GM21737 (cell line): Measurements from ENCODE around the gene RTP2.
"Not testable (repeated sequence)": the region's sequence is repeated elsewhere in the genome, so short reads cannot be mapped to it uniquely, and the experiment has no call there.

ENCODE experiments used
- ATAC-seq: cut with Tn5 transposase; IDR thresholded peaks from one replicate; pipeline ENCODE4 v1.9.1; 2021; ENCODE audit warnings: mild to moderate bottlenecking, moderate library complexity; ENCODE audit not compliant: unreplicated experiment

Gene RTP2

DNA sequence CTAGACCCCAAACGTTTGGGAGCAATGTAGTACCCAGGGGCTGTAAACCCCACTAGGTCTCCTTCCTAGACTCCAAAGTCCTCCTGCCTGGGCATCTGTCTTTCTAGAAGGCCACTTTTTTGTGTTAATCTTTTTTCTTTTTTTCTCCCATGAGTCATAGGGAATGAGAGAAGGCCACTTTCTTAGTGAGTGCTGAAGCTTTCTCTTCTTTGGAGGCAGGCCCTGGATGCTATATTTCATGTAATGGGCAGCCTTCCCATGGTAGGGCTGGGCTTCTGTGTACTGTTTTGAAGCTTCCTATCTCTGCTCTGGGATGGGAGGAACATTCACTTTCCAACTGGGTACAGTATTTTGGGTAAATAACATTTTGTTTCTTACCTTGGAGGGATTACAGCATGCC lies 15.2 kb upstream of the RTP2 start:
- no peak for ATAC-seq

DNA sequence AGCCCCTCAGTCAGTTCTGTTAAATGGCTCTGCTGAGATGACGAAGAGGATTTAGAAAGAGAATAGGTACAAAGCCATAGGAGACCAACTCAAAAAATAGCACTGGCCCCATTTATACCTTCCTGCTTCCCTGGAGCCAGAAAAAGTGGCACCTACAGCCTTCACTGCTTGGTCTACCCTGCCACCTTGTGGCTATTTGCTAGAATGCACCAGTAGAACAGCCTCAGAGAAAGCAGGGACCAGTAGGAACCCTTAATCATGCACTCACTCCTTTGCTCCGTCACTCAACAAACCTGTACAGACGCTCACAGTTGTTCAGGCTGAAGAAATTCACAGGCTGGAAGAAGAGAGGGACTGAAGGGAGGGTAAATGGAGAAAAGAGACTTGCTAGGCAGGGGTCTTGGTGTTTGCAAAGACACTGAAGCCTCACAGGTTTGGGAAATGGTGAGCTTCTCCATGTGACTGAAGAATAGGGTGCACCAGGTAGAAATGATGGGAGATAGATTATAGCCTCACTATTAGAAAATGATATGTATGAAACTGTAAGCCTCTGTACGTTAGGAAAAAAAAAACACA lies 12.1 kb upstream of the RTP2 start:
- peak; percentile 88 for ATAC-seq

DNA sequence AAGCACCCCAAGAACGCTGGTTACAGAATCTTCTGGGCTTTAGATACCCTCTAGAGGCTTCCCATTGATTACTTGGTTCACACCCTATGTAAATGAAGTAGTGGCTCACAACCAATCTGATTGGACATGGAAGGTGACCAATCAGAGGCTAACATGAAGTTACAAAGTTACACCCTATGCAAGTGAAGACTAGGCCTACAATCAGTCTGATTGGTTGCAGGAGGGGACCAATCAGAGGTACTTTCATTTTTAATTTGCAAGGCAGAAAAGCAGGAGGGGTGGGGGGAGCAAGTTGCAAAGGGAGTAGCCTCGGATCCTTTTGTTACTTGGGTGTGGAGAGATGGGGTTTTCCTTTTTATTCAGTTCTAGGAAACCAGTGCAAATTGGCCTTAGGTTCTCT lies 11.1 kb upstream of the RTP2 start:
- ATAC-seq: no peak

DNA sequence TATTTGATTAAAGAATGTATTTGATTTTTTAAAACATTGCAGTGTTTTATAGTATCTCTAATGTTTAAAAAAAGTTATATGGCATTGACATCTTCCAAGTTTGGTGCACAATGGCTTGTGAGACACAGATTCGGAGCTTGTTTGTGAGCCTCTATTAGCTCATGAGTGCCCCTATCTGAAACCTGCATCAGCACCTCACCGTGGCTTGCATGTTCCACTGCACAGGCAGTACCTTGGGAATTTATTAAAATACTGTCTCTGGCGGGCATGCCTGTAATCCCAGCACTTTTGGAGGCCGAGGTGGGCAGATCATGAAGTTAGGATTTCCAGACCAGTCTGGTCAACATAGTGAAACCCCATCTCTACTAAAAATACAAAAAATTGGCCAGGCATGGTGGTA lies 6.8 kb upstream of the RTP2 start:
- no peak for ATAC-seq

DNA sequence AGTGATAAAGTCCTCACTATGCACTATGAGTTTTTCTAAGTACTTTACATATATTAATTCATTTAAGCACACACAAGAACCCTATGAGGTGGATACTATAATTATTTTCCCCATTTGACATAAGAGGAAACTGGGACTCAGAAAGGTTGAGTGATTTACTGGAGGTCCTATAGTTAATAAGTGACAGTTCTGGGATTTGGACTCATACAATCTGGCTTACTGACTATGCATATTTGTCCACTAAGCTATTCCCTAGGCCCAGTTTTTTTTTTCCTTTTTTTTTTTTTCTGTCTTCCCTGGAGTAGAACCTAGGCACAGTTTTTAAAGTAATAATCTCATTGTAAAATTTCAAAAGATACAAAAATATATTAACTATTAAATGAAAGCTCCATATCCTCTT lies 6.3 kb upstream of the RTP2 start:
- ATAC-seq: no peak

DNA sequence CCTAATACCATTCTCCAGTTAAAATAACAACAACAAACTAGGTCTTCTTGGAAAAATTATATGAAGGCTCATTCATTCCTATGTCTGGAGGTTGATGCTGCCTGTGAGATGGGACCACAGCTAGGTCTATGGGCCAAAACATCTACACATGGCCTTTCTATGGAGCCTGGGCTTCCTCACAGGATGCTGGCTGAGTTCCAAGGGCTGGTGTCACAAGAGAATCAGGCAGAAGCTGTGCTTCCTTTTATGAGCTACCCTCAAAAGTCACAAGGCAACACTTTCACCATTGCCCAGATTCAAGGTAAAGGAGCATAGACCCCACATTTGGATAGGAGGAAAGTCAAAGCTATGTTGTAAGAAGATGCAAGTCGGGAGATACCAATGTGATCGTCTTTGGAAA lies 4.6 kb upstream of the RTP2 start:
- no peak for ATAC-seq

GRCh38 chr3:187705164-187705563 lies 2.8 kb upstream of the RTP2 start:
- ATAC-seq: no peak

- no peak for ATAC-seq
Measured at GRCh38 chr3:187700249-187700648, 2.1 kb downstream of the RTP2 start.

- ATAC-seq: no peak
Measured at GRCh38 chr3:187698499-187699399, 3.6 kb downstream of the RTP2 start.

GRCh38 chr3:187696021-187696420 lies 6.3 kb downstream of the RTP2 start:
- ATAC-seq: no peak

GRCh38 chr3:187695449-187695848 lies 6.9 kb downstream of the RTP2 start:
- no peak for ATAC-seq

DNA sequence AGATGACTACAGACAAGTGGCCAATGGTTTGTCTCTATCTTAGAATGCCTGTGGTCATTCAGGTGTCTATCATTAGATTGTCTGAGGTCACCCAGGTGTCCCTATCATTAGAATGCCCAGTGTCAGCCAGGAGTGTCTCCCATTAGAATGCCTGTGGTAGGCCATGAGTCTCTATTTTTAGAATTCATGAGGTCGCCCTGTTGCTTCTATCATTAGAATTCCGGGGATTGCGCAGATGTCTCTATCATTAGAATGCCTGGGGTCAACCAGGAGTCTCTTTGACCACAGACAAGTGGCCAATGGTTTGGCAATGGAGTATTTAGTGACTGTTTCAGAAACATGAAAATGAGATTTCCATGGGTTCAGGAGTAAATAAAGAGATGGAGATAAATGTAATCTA lies 7.6 kb downstream of the RTP2 start:
- ATAC-seq: no peak

DNA sequence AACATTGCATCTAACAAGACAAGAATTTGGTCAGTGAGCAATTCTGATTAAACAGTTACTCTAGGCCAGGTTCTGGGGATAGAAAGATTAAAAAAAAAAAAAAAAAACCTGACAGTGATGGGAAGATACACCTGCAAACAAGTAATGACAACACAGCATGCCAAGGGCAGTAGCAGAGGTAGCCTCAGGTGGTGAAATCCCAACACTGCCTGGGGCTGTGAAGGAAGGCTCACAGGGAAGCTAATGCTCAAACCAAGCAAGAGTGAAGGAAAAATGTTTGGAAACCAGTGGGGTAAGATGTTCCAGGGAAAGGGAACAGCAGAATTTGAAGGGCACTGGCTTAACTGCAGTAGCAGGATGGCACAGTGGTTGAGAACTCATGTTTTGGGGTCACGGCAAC lies 8.9 kb downstream of the RTP2 start:
- no peak for ATAC-seq

DNA sequence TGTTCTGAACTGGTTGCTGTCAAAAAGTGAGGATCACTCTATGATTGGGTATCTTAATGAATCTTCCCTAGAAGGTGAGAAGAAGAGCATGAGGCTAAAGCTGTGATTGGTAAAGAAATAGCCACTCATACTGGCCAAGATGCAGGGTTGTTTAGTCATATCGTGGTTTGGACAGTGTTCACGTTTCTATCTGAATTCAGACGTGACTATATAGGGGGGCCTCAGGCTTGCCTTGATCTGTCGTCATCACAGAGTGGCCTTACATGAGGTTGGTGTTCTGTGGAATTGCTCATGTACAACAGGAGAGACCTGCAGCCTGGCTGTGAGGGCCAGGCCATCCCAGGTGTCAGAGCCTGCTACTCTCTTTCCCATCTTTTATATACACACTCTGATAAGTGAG lies 12.4 kb downstream of the RTP2 start:
- no peak for ATAC-seq

- no peak for ATAC-seq
Measured at GRCh38 chr3:187686621-187687273, 15.6 kb downstream of the RTP2 start.

GRCh38 chr3:187685948-187686347 lies 16.4 kb downstream of the RTP2 start:
- no peak for ATAC-seq

DNA sequence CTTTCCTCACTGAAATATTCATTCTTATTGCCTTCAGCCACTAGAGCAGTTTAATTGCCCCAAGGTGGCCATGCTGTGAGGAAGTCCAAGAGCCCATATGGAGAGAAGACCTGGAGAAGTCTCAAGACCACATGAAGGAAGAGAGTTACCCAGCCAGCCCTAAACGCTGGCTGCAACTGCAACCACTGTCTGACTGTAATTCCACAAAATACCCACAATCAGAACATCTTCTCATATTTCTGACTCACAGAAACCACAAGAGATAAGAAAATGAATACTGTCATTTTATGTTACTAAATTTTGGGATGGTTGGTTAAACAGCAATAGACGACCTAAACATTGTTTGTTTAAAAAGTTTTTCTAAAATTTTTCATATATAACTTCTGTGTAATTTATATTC lies 17.5 kb downstream of the RTP2 start:
- ATAC-seq: no peak

DNA sequence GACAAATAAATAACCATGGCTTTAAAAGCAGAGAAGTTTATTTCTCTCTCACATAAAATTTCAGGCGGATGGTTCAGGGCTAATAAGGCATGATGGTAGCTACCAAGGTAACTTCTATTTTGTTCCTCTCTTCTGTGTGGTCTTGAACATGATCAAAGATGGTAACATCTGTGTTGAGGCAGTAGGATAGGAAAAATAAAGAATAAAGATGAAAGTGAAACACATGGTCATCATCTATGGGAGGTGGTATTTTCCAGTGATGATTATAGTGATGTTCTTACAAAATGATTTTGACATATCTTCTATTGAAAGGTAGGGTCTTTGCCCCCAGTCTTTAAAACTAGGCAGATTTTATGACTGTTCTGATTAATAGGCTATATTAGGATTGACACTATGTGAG lies 17.9 kb downstream of the RTP2 start:
- no peak for ATAC-seq

DNA sequence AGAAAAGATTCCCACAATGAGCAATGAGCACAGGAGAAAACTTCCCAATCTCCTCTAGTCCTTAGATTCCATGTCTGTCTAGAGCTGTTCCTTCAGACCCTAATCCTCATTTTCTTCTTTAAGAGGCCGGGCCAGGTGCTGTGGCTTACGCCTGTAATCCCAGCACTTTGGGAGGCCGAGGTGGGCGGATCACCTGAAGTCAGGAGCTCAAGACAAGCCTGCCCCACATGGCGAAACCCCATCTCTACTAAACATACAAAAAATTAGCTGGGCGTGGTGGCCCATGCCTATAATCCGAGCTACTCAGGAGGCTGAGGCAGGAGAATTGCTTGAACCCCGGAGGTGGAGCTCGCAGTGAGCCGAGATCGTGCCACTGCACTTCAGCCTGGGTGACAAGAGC lies 20.6 kb downstream of the RTP2 start:
- ATAC-seq: not testable (repeated sequence)

DNA sequence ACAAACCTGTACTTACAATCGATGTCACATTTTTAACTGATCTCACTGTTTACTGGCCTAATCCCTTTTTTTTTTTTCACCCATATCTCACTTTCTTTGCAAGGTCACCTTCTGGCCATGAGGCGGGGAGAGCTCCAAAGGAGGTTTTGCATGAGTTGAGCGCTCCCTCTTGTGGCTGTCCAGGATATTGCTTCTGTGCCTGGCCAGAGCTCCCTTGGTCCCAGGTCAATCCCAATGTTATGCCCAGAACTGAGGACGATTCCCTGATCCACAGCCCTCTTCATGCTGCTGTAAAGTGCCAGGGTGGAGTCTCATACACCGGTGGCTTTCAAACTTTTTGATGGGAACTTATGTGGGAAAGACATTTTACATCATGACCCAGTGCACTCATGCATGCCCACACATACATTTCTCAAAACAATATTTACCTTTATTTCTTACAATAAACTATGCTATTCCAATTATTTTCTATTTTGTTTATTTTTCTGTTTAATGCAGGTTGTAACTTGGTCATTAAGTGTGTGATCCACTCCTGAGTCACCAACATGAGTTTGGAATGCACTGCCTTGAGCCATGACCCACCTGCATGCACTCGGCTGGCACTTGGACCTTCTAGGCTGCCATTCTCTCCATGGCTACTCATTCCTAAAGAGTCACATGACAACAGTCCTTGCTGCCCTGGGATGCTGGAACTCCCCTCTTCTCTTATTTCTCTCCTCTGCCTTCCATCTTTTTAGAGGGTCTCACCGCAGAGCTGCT lies 22.5 kb downstream of the RTP2 start:
- no peak for ATAC-seq

- no peak for ATAC-seq
Measured at GRCh38 chr3:187678726-187679268, 23.6 kb downstream of the RTP2 start.
